HEK293T (cell line): ENCODE results near the gene NELFB.

ENCODE experiments used
- CTCF ChIA-PET: fragments of 350-600 bp; formaldehyde crosslinking; extraction: SDS; loops from one replicate; lab custom pipeline; 2021; ENCODE audit warnings: antibody characterized with exemption, inconsistent platforms; lab: Yijun Ruan, JAX
- POLR2A ChIA-PET: fragments of 350-600 bp; formaldehyde crosslinking; extraction: SDS; loops from one replicate; lab custom pipeline; 2020; ENCODE audit warnings: antibody characterized with exemption, inconsistent platforms; lab: Yijun Ruan, JAX
- DNase-seq: peaks from one replicate; pipeline ENCODE4 v3.0.0; 2012; ENCODE audit warnings: mixed read lengths; ENCODE audit errors: extremely low spot score
- ARNT ChIP-seq: fragments of 450-650 bp; IDR thresholded peaks from 2 replicates; pipeline ENCODE4 v1.6.1; 2017; ENCODE audit warnings: mild to moderate bottlenecking
- BHLHE40 ChIP-seq: fragments of 450-650 bp; IDR thresholded peaks from 2 replicates; pipeline ENCODE4 v1.6.1; 2016; ENCODE audit warnings: mild to moderate bottlenecking, moderate library complexity, borderline replicate concordance
- CTBP1 ChIP-seq: fragments of 450-650 bp; IDR thresholded peaks from 2 replicates; pipeline ENCODE4 v1.6.1; 2016; ENCODE audit warnings: borderline replicate concordance
- ELF4 ChIP-seq: fragments of 450-650 bp; IDR thresholded peaks from 2 replicates; pipeline ENCODE4 v1.6.1; 2017; ENCODE audit warnings: antibody characterized with exemption
- FOXA1 ChIP-seq: fragments of 450-650 bp; IDR thresholded peaks from 2 replicates; pipeline ENCODE4 v1.6.1; 2016; ENCODE audit warnings: mild to moderate bottlenecking
- FOXK2 ChIP-seq: fragments of 450-650 bp; IDR thresholded peaks from 2 replicates; pipeline ENCODE4 v1.6.1; 2016; ENCODE audit warnings: mild to moderate bottlenecking
- FOXM1 ChIP-seq: fragments of 450-650 bp; IDR thresholded peaks from 2 replicates; pipeline ENCODE4 v1.6.1; 2017; ENCODE audit warnings: mild to moderate bottlenecking, borderline replicate concordance
- HDGF ChIP-seq: fragments of 450-650 bp; IDR thresholded peaks from 2 replicates; pipeline ENCODE4 v1.6.1; 2017; ENCODE audit warnings: antibody characterized with exemption, borderline replicate concordance
- L3MBTL2 ChIP-seq: fragments of 450-650 bp; conservative IDR thresholded peaks from 2 replicates; pipeline ENCODE4 v1.6.1; 2016; ENCODE audit warnings: mild to moderate bottlenecking
- LEF1 ChIP-seq: fragments of 450-650 bp; IDR thresholded peaks from 2 replicates; pipeline ENCODE4 v1.6.1; 2017; ENCODE audit warnings: mild to moderate bottlenecking, borderline replicate concordance
- NFRKB ChIP-seq: fragments of 450-650 bp; IDR thresholded peaks from 2 replicates; pipeline ENCODE4 v1.6.1; 2016; ENCODE audit warnings: mild to moderate bottlenecking, moderate library complexity
- PKNOX1 ChIP-seq: fragments of 450-650 bp; IDR thresholded peaks from 2 replicates; pipeline ENCODE4 v1.6.1; 2016
- SP1 ChIP-seq: fragments of 450-650 bp; IDR thresholded peaks from 2 replicates; pipeline ENCODE4 v1.6.1; 2017
- SUZ12 ChIP-seq: fragments of 450-650 bp; IDR thresholded peaks from 2 replicates; pipeline ENCODE4 v1.6.1; 2016; ENCODE audit warnings: mild to moderate bottlenecking
- TARDBP ChIP-seq: fragments of 450-650 bp; IDR thresholded peaks from 2 replicates; pipeline ENCODE4 v1.6.1; 2016
- ZNF384 ChIP-seq: fragments of 450-650 bp; IDR thresholded peaks from 2 replicates; pipeline ENCODE4 v1.6.1; 2016

The NELFB gene

GRCh38 chr9:137305798-137306065, 50.6 kb downstream of the NELFB start:
- DNase-seq: no peak
- TF ChIP-seq SUZ12: no peak
- no peak for TF ChIP-seq HDGF
- TF ChIP-seq LEF1: no peak
- ChIA-PET CTCF (no interaction called here), POLR2A (no interaction called here)

GRCh38 chr9:137306066-137306849, 51.1 kb downstream of the NELFB start:
- DNase-seq: no peak
- POLR2A ChIA-PET: no interaction called here
- CTCF ChIA-PET: no interaction called here
- TF ChIP-seq CTBP1 (no peak), SUZ12 (no peak), FOXM1 (no peak), HDGF (no peak), ZNF384 (no peak), TARDBP (no peak), ARNT (no peak), FOXK2 (no peak), BHLHE40 (no peak), SP1 (no peak), L3MBTL2 (no peak)

GRCh38 chr9:137306850-137307254, 51.7 kb downstream of the NELFB start:
- CTCF ChIA-PET: no interaction called here
- TF ChIP-seq ARNT (no peak), CTBP1 (no peak), SUZ12 (no peak), ELF4 (no peak), SP1 (no peak)
- POLR2A ChIA-PET: no interaction called here
- no peak for DNase-seq

GRCh38 chr9:137307255-137308056, 52.3 kb downstream of the NELFB start:
- CTCF ChIA-PET: interaction anchor here (0.6 kb wide), 1 partner anchor 17 kb away, joined by 3 read pairs; no protein-coding TSS in a partner anchor
- no peak for DNase-seq
- POLR2A ChIA-PET: no interaction called here
- TF ChIP-seq PKNOX1: no peak; the same call in none of the 2 replicates
- TF ChIP-seq TARDBP: no peak
- TF ChIP-seq L3MBTL2: no peak
- TF ChIP-seq BHLHE40: no peak
- no peak for TF ChIP-seq ELF4

- POLR2A ChIA-PET: no interaction called here
- TF ChIP-seq FOXM1 (no peak), ARNT (no peak), SP1 (no peak), SUZ12 (no peak), PKNOX1 (no peak), TARDBP (no peak), HDGF (no peak), ELF4 (no peak), BHLHE40 (no peak), NFRKB (no peak), ZNF384 (no peak), LEF1 (no peak), FOXK2 (no peak), L3MBTL2 (no peak), FOXA1 (no peak), CTBP1 (no peak)
- CTCF ChIA-PET: interaction anchor here (0.6 kb wide), 1 partner anchor 16 kb away, joined by 3 read pairs; no protein-coding TSS in a partner anchor
- no peak for DNase-seq
Observed at GRCh38 chr9:137308057-137308619, 53.0 kb downstream of the NELFB start.

GRCh38 chr9:137309368-137310188, 54.5 kb downstream of the NELFB start:
- TF ChIP-seq FOXM1 (no peak), ARNT (no peak), SP1 (no peak), BHLHE40 (no peak), LEF1 (no peak), FOXA1 (no peak), TARDBP (no peak), L3MBTL2 (no peak), NFRKB (no peak), SUZ12 (no peak), ZNF384 (no peak)
- CTCF ChIA-PET: no interaction called here
- DNase-seq: no peak
- POLR2A ChIA-PET: no interaction called here
